ENCODE results near the gene LMF1. TPM values are rescaled to one million over a fixed set of nuclear protein-coding genes. Genes with fewer than 3 reads are reported as not detected.
"Not testable (repeated sequence)": the region's sequence is repeated elsewhere in the genome, so short reads cannot be mapped to it uniquely, and the experiment has no call there.

LMF1 gene
- total RNA-seq, 1 donor from 2014 or later = 31.3 TPM

DNA sequence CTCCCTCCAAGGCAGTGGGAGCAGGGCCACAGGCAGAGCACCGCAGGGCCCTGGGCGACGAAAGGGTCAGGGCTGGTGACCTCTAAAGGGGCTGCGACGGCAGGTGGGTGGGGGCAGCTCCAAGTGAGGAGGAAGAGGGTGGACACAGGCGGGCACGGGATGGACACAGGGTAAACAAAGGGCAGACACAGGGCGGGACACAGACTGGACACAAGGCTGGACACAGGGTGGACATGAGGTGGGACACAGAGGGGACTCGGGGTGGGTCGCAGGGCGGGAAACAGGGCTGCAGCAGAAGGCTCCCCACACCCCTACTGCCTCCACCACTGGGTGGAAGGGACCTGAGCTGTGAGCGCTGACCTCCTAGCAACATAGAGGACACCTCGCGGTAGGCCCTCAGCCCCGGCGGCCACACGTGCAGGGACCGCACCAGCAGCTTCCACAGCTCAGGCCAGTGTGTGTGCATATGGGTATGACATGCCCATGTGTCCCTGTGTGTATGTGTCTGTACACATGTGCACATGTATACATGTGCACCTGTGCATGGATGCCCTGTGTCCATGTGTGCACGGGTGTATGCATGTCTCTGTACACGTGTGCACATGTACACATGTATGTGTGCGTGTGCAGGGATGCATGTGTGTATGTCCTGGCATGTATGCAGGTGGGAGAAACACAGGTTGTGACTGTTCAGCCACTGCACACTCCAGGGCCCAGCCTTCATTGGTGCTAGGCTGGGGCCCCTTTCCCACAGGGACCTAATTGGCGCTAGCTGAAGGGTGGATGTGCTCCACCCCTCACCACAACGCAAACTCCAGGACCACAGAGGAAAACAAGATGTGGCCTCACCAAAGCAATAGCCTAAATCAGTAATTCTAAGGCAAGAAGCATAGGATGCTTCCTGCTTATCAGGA lies 7.6 kb downstream of the LMF1 start:
- ATAC-seq (no peak), DNase-seq (ENCODE audit: low spot score) (no peak)
- intact Hi-C loops (cut with DNase I) = loop anchor here (10.0 kb wide), 1 partner anchor 68 kb away; no protein-coding TSS in a partner anchor

GRCh38 chr16:962366-962765 lies 8.4 kb downstream of the LMF1 start:
- intact Hi-C loops (cut with DNase I) = loop anchor here (10.0 kb wide), 1 partner anchor 68 kb away; no protein-coding TSS in a partner anchor
- DNase-seq (ENCODE audit: low spot score) (no peak), ATAC-seq (no peak)

DNA sequence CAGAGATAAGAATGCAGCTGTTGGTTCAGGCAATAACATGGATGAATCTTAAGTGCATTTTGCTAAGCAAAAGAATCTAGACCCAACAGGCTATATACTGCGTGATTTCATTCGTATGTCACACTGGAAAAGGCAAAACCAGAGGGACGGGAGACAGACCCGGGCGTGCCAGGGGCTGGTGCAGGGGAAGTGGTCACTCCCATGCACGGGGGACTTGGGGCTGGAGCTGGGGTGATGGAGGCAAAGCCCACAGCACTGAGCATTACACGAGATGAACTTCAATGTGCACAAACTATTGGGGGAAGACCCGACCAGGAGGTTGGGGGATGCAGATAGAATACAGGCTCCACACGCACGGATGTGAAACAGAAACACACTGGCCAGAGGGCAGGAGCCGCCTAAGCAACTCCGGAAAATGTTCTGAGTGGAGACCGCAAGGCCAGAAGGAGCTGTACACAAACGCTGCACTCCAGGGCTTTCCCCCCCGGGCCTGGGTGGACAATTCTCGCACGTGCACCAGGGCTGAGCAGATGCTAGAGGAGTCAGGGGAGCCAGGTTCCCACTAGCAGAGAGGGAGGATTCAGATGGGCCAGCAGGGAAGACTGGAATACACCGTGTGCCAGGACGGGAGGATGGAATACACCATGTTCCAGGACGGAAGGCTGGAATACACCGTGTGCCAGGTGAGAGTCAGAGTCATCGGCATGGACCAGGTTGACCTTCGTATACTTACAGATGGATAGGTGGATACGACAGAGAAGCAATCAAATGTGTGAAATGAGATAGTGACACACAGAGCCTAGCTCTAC lies 11.3 kb downstream of the LMF1 start:
- no peak for DNase-seq (ENCODE audit: low spot score)
- peak; percentile 36 for ATAC-seq
- intact Hi-C loops (cut with DNase I) = loop anchor here (10.0 kb wide), 1 partner anchor 65 kb away; no protein-coding TSS in a partner anchor

GRCh38 chr16:955766-956165 lies 15.0 kb downstream of the LMF1 start:
- DNase-seq (ENCODE audit: low spot score); intact Hi-C loops (cut with DNase I); ATAC-seq: not testable (repeated sequence)

- intact Hi-C loops (cut with DNase I); DNase-seq (ENCODE audit: low spot score); ATAC-seq: not testable (repeated sequence)
Measured at GRCh38 chr16:953818-954217, 17.0 kb downstream of the LMF1 start.

- peak; percentile 13 for ATAC-seq
- no peak for DNase-seq (ENCODE audit: low spot score)
- intact Hi-C loops (cut with DNase I) = no loop called here
Measured at GRCh38 chr16:952321-952720, 18.5 kb downstream of the LMF1 start.

DNA sequence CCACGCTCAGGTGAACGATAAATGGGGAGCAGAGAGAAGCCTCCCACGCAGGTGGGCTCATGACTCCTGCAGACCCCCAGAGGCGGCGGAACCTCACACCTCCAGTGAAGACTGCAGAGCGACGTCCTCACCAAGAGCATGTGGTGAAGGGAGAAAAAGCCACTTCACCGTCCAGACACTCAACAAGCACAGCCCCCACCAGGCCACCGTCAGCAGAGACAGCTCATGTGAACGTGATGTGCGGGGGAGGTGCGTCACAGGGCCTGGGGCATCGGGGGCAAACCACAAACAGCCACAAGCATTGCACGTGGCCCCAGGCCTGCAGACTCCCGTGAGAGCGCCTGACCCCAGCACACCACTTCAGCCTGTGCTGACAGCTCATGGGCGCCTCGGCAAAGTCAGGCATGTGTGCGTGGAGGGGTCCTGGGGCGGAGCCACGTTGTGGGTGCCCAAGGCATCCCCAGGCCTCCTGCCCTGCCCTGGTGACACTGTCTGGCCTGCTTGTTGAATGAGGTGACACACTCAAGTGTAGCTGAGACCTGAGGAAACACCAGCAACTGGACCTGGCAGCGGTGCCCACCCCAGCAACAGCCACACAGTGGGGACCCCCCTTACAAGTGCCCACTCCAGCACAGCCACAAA lies 19.0 kb downstream of the LMF1 start:
- intact Hi-C loops (cut with DNase I) = no loop called here
- ATAC-seq = peak; percentile 26
- no peak for DNase-seq (ENCODE audit: low spot score)

DNA sequence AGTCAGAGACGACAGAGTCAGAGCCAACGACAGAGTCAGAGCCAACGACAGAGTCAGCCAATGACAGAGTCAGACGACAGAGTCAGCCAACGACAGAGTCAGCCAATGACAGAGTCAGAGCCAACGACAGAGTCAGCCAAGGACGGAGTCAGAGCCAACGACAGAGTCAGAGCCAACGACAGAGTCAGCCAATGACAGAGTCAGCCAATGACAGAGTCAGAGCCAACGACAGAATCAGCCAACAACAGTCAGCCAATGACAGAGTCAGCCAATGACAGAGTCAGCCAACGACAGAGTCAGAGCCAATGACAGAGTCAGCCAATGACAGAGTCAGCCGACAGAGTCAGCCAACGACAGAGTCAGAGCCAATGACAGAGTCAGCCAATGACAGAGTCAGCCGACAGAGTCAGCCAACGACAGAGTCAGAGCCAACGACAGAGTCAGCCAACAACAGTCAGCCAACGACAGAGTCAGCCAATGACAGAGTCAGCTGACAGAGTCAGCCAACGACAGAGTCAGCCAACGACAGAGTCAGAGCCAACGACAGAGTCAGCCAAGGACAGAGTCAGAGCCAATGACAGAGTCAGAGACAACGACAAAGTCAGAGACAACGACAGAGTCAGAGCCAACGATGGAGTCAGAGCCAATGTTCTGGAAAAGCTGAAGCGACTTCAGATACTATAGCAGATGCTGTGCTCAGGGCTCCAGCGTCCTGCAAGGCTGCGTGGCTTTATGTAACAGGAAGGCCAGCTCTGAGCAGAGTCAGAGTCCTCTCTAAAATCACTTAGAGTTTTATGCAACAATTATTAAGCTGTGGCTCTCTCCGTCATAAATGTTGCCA lies 19.8 kb downstream of the LMF1 start:
- intact Hi-C loops (cut with DNase I); DNase-seq (ENCODE audit: low spot score): not testable (repeated sequence)
- ATAC-seq = peak; percentile 42

GRCh38 chr16:948767-949166 lies 22.0 kb downstream of the LMF1 start:
- ATAC-seq; intact Hi-C loops (cut with DNase I): not testable (repeated sequence)

GRCh38 chr16:947922-948303 lies 22.9 kb downstream of the LMF1 start:
- ATAC-seq; intact Hi-C loops (cut with DNase I); DNase-seq (ENCODE audit: low spot score): not testable (repeated sequence)

More at GRCh38 chr16:948767-949166, 22.0 kb downstream of the LMF1 start:
- not testable (repeated sequence) for DNase-seq (ENCODE audit: low spot score)

GRCh38 chr16:947255-947921 lies 23.4 kb downstream of the LMF1 start:
- DNase-seq (ENCODE audit: low spot score) (no peak), ATAC-seq (no peak)
- intact Hi-C loops (cut with DNase I) = no loop called here

- intact Hi-C loops (cut with DNase I) = no loop called here
- ATAC-seq (no peak), DNase-seq (ENCODE audit: low spot score) (no peak)
Measured at GRCh38 chr16:946048-946395, 24.8 kb downstream of the LMF1 start.

- no peak for ATAC-seq
- DNase-seq (ENCODE audit: low spot score) = no peak
- intact Hi-C loops (cut with DNase I) = no loop called here
Measured at GRCh38 chr16:945271-946047, 25.3 kb downstream of the LMF1 start.

- intact Hi-C loops (cut with DNase I) = no loop called here
- DNase-seq (ENCODE audit: low spot score) (no peak), ATAC-seq (no peak)
Measured at GRCh38 chr16:943971-944370, 26.8 kb downstream of the LMF1 start.

DNA sequence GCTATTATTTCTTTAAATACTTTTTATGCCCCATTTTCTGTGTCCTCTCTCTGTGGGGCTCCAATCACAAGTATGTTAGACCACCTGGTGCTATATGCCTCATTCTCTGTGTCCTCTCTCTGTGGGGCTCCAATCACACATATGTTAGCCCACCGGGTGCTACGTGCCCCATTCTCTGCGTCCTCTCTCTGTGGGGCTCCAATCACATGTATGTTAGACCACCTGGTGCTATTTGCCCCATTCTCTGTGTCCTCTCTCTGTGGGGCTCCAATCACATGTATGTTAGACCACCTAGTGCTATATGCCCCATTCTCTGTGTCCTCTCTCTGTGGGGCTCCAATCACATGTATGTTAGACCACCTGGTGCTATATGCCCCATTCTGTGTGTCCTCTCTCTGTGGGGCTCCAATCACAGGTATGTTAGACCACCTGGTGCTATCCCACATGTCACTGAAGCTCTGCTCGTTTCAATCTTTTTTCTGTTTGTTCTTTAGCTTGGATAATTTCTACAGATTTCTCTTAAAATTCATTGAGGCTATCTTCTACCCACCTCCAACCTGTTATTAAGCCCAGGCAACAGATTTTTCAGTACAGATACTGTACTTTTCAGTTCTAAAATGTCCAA lies 28.2 kb downstream of the LMF1 start:
- ATAC-seq (no peak), DNase-seq (ENCODE audit: low spot score) (no peak)
- intact Hi-C loops (cut with DNase I) = no loop called here

DNA sequence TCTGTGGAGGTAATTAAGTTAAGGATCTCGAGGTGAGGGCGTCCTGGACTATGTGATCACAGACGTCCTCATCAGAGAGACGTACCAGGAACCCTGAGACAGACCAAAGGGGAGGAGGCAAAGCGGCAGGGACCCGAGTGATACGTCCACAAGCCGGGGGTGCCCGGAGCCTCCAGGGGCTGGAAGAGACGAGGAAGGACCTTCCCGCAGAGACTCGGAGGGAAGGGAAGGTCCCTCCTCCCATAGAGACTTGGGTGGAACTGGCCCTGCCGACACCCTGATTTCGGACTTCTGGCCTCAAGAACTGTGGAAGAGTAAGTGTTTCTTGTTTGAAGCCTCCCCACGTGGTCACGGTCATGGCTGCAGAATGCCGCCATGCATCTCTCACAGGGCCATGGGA lies 30.8 kb downstream of the LMF1 start:
- intact Hi-C loops (cut with DNase I) = no loop called here
- no peak for ATAC-seq

GRCh38 chr16:939311-939710 lies 31.5 kb downstream of the LMF1 start:
- intact Hi-C loops (cut with DNase I) = no loop called here
- ATAC-seq = no peak
- no peak for DNase-seq (ENCODE audit: low spot score)

More for the DNA sequence above, 30.8 kb downstream of the LMF1 start:
- DNase-seq (ENCODE audit: low spot score) = no peak
